ENCODE data around the gene M1AP.
"Not testable (repeated sequence)": the region's sequence is repeated elsewhere in the genome, so short reads cannot be mapped to it uniquely, and the experiment has no call there.

GRCh38 chr2:74630454-74630853 lies 17.7 kb downstream of the M1AP start:
- TF ChIP-seq CHD2 (IDR thresholded peaks at IDR 0.05; ENCODE audit: low read length, partially characterized antibody); RCOR1 (IDR thresholded peaks at IDR 0.05; ENCODE audit: low read depth, low read length); EHF (CRISPR knock-in tag; IDR thresholded peaks at IDR 0.05); CTCF (IDR thresholded peaks at IDR 0.05); MYC (IDR thresholded peaks at IDR 0.05; ENCODE audit: borderline replicate concordance, low read length); CEBPB (IDR thresholded peaks at IDR 0.05); POLR2A (IDR thresholded peaks at IDR 0.05; ENCODE audit: low read length); ELK1 (IDR thresholded peaks at IDR 0.05; ENCODE audit: low read depth, low read length); RAD21 (conservative IDR thresholded peaks at IDR 0.05 in 1 of 2, IDR thresholded peaks at IDR 0.05 in 1 of 2); USF2 (IDR thresholded peaks at IDR 0.05); SREBF2 (IDR thresholded peaks at IDR 0.05); CBX8 (IDR thresholded peaks at IDR 0.05); MAX (IDR thresholded peaks at IDR 0.05); EP300 (IDR thresholded peaks at IDR 0.05): not testable (repeated sequence)
